NCI-H1417 treated with DMSO at 0.1 percent for 48 hours (cell line): Measurements from ENCODE around the gene HLA-DMA.
A peak's percentile ranks its signal among the peaks of the same experiment; 100 is the strongest.

Source experiments
- DNase-seq: peaks from one replicate; lab custom pipeline; 2025; lab: John Stamatoyannopoulos, UW

Gene HLA-DMA

GRCh38 chr6:32974541-32975308 is 21.8 kb upstream of the HLA-DMA start:
- no peak for DNase-seq

- DNase-seq = no peak
Measured at GRCh38 chr6:32974016-32974333, 21.1 kb upstream of the HLA-DMA start.

GRCh38 chr6:32973144-32974015 is 20.5 kb upstream of the HLA-DMA start:
- no peak for DNase-seq

- peak; percentile 73 for DNase-seq
Measured at GRCh38 chr6:32972353-32973143, 19.7 kb upstream of the HLA-DMA start.

- peak; percentile 94 for DNase-seq
Measured at GRCh38 chr6:32971581-32972352, 18.9 kb upstream of the HLA-DMA start.

GRCh38 chr6:32971242-32971580 is 18.3 kb upstream of the HLA-DMA start:
- no peak for DNase-seq

- no peak for DNase-seq
Measured at GRCh38 chr6:32970413-32971241, 17.7 kb upstream of the HLA-DMA start.

GRCh38 chr6:32969685-32970412 is 17.0 kb upstream of the HLA-DMA start:
- DNase-seq = no peak

- DNase-seq = no peak
Measured at GRCh38 chr6:32968867-32969684, 16.2 kb upstream of the HLA-DMA start.

GRCh38 chr6:32968093-32968866 is 15.4 kb upstream of the HLA-DMA start, which contains the start of gene BRD2:
BRD2 (plus strand) TSS chr6:32968594; CDS start chr6:32972899, 4,305 bp downstream.
- DNase-seq = peak; percentile 78

- peak; percentile 22 for DNase-seq
Measured at GRCh38 chr6:32967151-32968091, 14.5 kb upstream of the HLA-DMA start.

- no peak for DNase-seq
Measured at GRCh38 chr6:32964776-32965175, 11.9 kb upstream of the HLA-DMA start.

GRCh38 chr6:32963866-32964265 is 11.0 kb upstream of the HLA-DMA start:
- no peak for DNase-seq

- no peak for DNase-seq
Measured at GRCh38 chr6:32962213-32962826, 9.4 kb upstream of the HLA-DMA start.

GRCh38 chr6:32960563-32960962 is 7.7 kb upstream of the HLA-DMA start:
- no peak for DNase-seq

GRCh38 chr6:32956176-32956575 is 3.3 kb upstream of the HLA-DMA start:
- DNase-seq = no peak
